Activated T-cell treated with anti-CD3 and anti-CD28 coated beads for 4 hours (primary cell): Measurements from ENCODE around the gene MRPL36.

Source experiments
- DNase-seq: peaks from one replicate; pipeline ENCODE4 v3.0.0-alpha.2; 2020

The MRPL36 gene

GRCh38 chr5:1762883-1763547 is 36.6 kb downstream of the MRPL36 start:
- DNase-seq: no peak

GRCh38 chr5:1762121-1762882 is 37.3 kb downstream of the MRPL36 start:
- DNase-seq: no peak

- DNase-seq: no peak
Observed at GRCh38 chr5:1761453-1761755, 38.2 kb downstream of the MRPL36 start.

GRCh38 chr5:1760656-1761452 is 38.8 kb downstream of the MRPL36 start:
- no peak for DNase-seq

GRCh38 chr5:1760231-1760630 is 39.4 kb downstream of the MRPL36 start:
- no peak for DNase-seq

- DNase-seq: no peak
Observed at GRCh38 chr5:1759378-1759970, 40.2 kb downstream of the MRPL36 start.

- DNase-seq: no peak
Observed at GRCh38 chr5:1758574-1758973, 41.1 kb downstream of the MRPL36 start.

- DNase-seq: no peak
Observed at GRCh38 chr5:1757511-1757910, 42.1 kb downstream of the MRPL36 start.

GRCh38 chr5:1756481-1756880 is 43.2 kb downstream of the MRPL36 start:
- DNase-seq: no peak

GRCh38 chr5:1755321-1755949 is 44.2 kb downstream of the MRPL36 start:
- DNase-seq: no peak

- no peak for DNase-seq
Observed at GRCh38 chr5:1754531-1755220, 45.0 kb downstream of the MRPL36 start.

GRCh38 chr5:1753490-1753889 is 46.1 kb downstream of the MRPL36 start:
- DNase-seq: no peak

GRCh38 chr5:1752881-1753280 is 46.8 kb downstream of the MRPL36 start:
- DNase-seq: no peak

- DNase-seq: no peak
Observed at GRCh38 chr5:1751864-1752822, 47.5 kb downstream of the MRPL36 start.

GRCh38 chr5:1751026-1751863 is 48.4 kb downstream of the MRPL36 start:
- DNase-seq: no peak

- no peak for DNase-seq
Observed at GRCh38 chr5:1750469-1750868, 49.2 kb downstream of the MRPL36 start.

GRCh38 chr5:1749346-1750124 is 50.1 kb downstream of the MRPL36 start:
- no peak for DNase-seq

- DNase-seq: no peak
Observed at GRCh38 chr5:1748845-1749244, 50.8 kb downstream of the MRPL36 start.
